SK-N-SH (cell line): ENCODE results near the gene OR2B2. TPM values are rescaled to one million over a fixed set of nuclear protein-coding genes. Genes with fewer than 3 reads are reported as not detected.
A peak's percentile ranks its signal among the peaks of the same experiment; 100 is the strongest.

Experiments
- CTCF ChIA-PET: fragments of 300-600, 350-600 bp; formaldehyde crosslinking; extraction: SDS; loops from one replicate; lab custom pipeline; 2021; lab: Yijun Ruan, JAX
- POLR2A ChIA-PET: fragments of 350-600 bp; sonication (Branson Sonifier 250); formaldehyde crosslinking; extraction: SDS; loops from one replicate; lab custom pipeline; 2020; ENCODE audit warnings: antibody characterized with exemption, inconsistent platforms; lab: Yijun Ruan, JAX
- DNase-seq: peaks from one replicate; pipeline ENCODE4 v3.0.0; 2012
- H2AFZ ChIP-seq: fragments of 200-600 bp; sonication (generic); 2 replicates; pipeline ENCODE4 v1.8.1; 2016; ENCODE audit warnings: antibody characterized with exemption, mild to moderate bottlenecking, low read depth
- H3F3A ChIP-seq: fragments of 200-600 bp; sonication (generic); replicated peaks from 2 replicates; pipeline ENCODE3; 2016; ENCODE audit warnings: antibody characterized with exemption, mild to moderate bottlenecking; ENCODE audit not compliant: insufficient read depth
- H3K27ac ChIP-seq, 2 experiments: fragments of 200-500 bp in 1 of 2; fragments of 200-600 bp in 1 of 2; sonication (Bioruptor generic) in 1 of 2; sonication (generic), shearing (Covaris generic) in 1 of 2; 2 replicates each; pipeline versions ENCODE4 v1.5.1 to v1.6.1; 2014 to 2016; ENCODE audit warnings: low read depth in 2 of 2, inconsistent platforms in 1 of 2, low read length in 1 of 2, mild to moderate bottlenecking in 1 of 2, mixed read lengths in 1 of 2
- H3K27me3 ChIP-seq: fragments of 200-600 bp; sonication (generic), shearing (Covaris generic); 2 replicates; pipeline ENCODE4 v1.6.1; 2016; ENCODE audit warnings: mixed run types; ENCODE audit not compliant: insufficient read depth
- H3K36me3 ChIP-seq, 2 experiments: fragments of 200-500 bp in 1 of 2; fragments of 200-600 bp in 1 of 2; sonication (Bioruptor generic) in 1 of 2; sonication (generic) in 1 of 2; replicated peaks in 1 of 2; 2 replicates each; pipeline versions ENCODE3 to v1.5.1; 2014 to 2016; ENCODE audit warnings: low read length in 1 of 2, mild to moderate bottlenecking in 1 of 2; ENCODE audit not compliant: insufficient read depth in 2 of 2, control insufficient read depth in 1 of 2
- H3K4me1 ChIP-seq, 2 experiments: fragments of 200-500 bp in 1 of 2; fragments of 200-600 bp in 1 of 2; sonication (Bioruptor generic) in 1 of 2; sonication (generic), shearing (Covaris generic) in 1 of 2; 2 replicates each; pipeline versions ENCODE4 v1.5.1 to v1.6.1; 2014 to 2016; ENCODE audit warnings: low read depth in 1 of 2, low read length in 1 of 2, mixed run types in 1 of 2; ENCODE audit not compliant: insufficient read depth in 2 of 2, control insufficient read depth in 1 of 2
- H3K4me2 ChIP-seq: fragments of 200-600 bp; sonication (generic), shearing (Covaris generic); 2 replicates; pipeline ENCODE4 v1.6.1; 2017; ENCODE audit warnings: mixed run types
- H3K4me3 ChIP-seq, 2 experiments: fragments of 200-500 bp in 1 of 2; fragments of 200-600 bp in 1 of 2; sonication (Bioruptor generic) in 1 of 2; sonication (generic), shearing (Covaris generic) in 1 of 2; 2 replicates each; pipeline versions ENCODE4 v1.5.1 to v1.8.1; 2014 to 2016; ENCODE audit warnings: low read depth in 2 of 2, inconsistent platforms in 1 of 2, low read length in 1 of 2, mild to moderate bottlenecking in 1 of 2, mixed read lengths in 1 of 2, moderate library complexity in 1 of 2
- H3K79me2 ChIP-seq: fragments of 200-600 bp; sonication (generic); 2 replicates; pipeline ENCODE4 v1.8.1; 2017; ENCODE audit warnings: mild to moderate bottlenecking; ENCODE audit not compliant: insufficient read depth
- H3K9ac ChIP-seq: fragments of 200-600 bp; sonication (generic); 2 replicates; pipeline ENCODE4 v1.6.1; 2017; ENCODE audit warnings: mixed run types
- H3K9me2 ChIP-seq: fragments of 200-600 bp; sonication (generic); 2 replicates; pipeline ENCODE4 v1.6.1; 2017; ENCODE audit warnings: mixed run types
- H3K9me3 ChIP-seq: fragments of 200-600 bp; sonication (generic); 2 replicates; pipeline ENCODE4 v1.6.1; 2017; ENCODE audit warnings: mixed run types, mild to moderate bottlenecking, moderate library complexity
- H4K20me1 ChIP-seq: fragments of 200-600 bp; sonication (generic); 2 replicates; pipeline ENCODE4 v1.6.1; 2017; ENCODE audit warnings: mild to moderate bottlenecking, mixed run types; ENCODE audit not compliant: insufficient read depth
- CHD2 ChIP-seq: fragments of 150-350 bp; IDR thresholded peaks from 2 replicates; pipeline ENCODE4 v1.6.1; 2018; ENCODE audit warnings: low read length; ENCODE audit not compliant: partially characterized antibody
- ELF1 ChIP-seq: IDR thresholded peaks from 2 replicates; pipeline ENCODE4 v1.4.0; 2012
- FOSL2 ChIP-seq: IDR thresholded peaks from 2 replicates; pipeline ENCODE4 v1.4.0; 2012; ENCODE audit warnings: low read depth, mild to moderate bottlenecking, moderate library complexity, borderline replicate concordance
- IRF3 ChIP-seq: fragments of 150-350 bp; IDR thresholded peaks from 2 replicates; pipeline ENCODE4 v1.6.1; 2016; ENCODE audit warnings: mild to moderate bottlenecking, low read depth, low read length
- JUND ChIP-seq: IDR thresholded peaks from 2 replicates; pipeline ENCODE4 v1.4.0; 2012
- NFIC ChIP-seq: IDR thresholded peaks from 2 replicates; pipeline ENCODE4 v1.4.0; 2012; ENCODE audit warnings: borderline replicate concordance
- NRF1 ChIP-seq: IDR thresholded peaks from 2 replicates; pipeline ENCODE4 v1.6.1; 2012; ENCODE audit warnings: low read depth, mild to moderate bottlenecking, low read length
- PBX3 ChIP-seq: IDR thresholded peaks from 2 replicates; pipeline ENCODE4; 2012
- RAD21 ChIP-seq: IDR thresholded peaks from 2 replicates; pipeline ENCODE4 v1.6.1; 2012; ENCODE audit warnings: mild to moderate bottlenecking, low read length
- RCOR1 ChIP-seq: fragments of 150-350 bp; IDR thresholded peaks from 2 replicates; pipeline ENCODE4 v1.6.1; 2017; ENCODE audit warnings: antibody characterized with exemption, low read length
- RFX5 ChIP-seq: IDR thresholded peaks from 2 replicates; pipeline ENCODE4 v1.6.1; 2012; ENCODE audit warnings: mild to moderate bottlenecking, improper control_type of control experiment, low read length
- SIN3A ChIP-seq: IDR thresholded peaks from 2 replicates; pipeline ENCODE4 v1.6.1; 2012; ENCODE audit warnings: low read depth, mild to moderate bottlenecking, low read length, moderate library complexity, borderline replicate concordance
- SMC3 ChIP-seq: IDR thresholded peaks from 2 replicates; pipeline ENCODE4 v1.6.1; 2012; ENCODE audit warnings: low read depth, low read length, improper control_type of control experiment
- TAF1 ChIP-seq: IDR thresholded peaks from 2 replicates; pipeline ENCODE4 v1.6.1; 2012; ENCODE audit warnings: low read depth, mild to moderate bottlenecking, low read length, moderate library complexity, borderline replicate concordance
- TCF12 ChIP-seq: IDR thresholded peaks from 2 replicates; pipeline ENCODE4 v1.4.0; 2012
- YY1 ChIP-seq: IDR thresholded peaks from 2 replicates; pipeline ENCODE4 v1.4.0; 2012; ENCODE audit warnings: low read depth, mild to moderate bottlenecking
- ZBTB33 ChIP-seq: IDR thresholded peaks from 2 replicates; pipeline ENCODE4 v1.4.0; 2012; ENCODE audit warnings: low read depth, borderline replicate concordance
- WGBS: methylation state at CpG from one replicate; pipeline ENCODE4 v1.1.6; 2017; ENCODE audit warnings: low lambda C conversion rate; 5-methylcytosine and 5-hydroxymethylcytosine counted together
- polyA plus RNA-seq, 3 experiments: library from polyadenylated mRNA; depleted of rRNA; stranded (reverse); fragments of >200 nt; gene quantifications; 2 replicates each; pipeline ENCODE4 v1.2.3, GENCODE V29; 2012
- TF ChIP-seq, protein P1 (sequence below): IDR thresholded peaks from 2 replicates; pipeline ENCODE4 v1.6.1; 2012; ENCODE audit warnings: mild to moderate bottlenecking, low read depth, low read length, moderate library complexity

OR2B2 gene
- polyA plus RNA-seq, 1 of the 3 experiments (the other 2 are of a cell fraction) = not detected

- 0 out of 2 replicates have a peak, but pooled peaks have one; percentile 23 for TF ChIP-seq YY1
- peak; percentile 76 for TF ChIP-seq IRF3
Measured at GRCh38 chr6:27893836-27894807, 18.1 kb downstream of the OR2B2 start (continued).

DNA sequence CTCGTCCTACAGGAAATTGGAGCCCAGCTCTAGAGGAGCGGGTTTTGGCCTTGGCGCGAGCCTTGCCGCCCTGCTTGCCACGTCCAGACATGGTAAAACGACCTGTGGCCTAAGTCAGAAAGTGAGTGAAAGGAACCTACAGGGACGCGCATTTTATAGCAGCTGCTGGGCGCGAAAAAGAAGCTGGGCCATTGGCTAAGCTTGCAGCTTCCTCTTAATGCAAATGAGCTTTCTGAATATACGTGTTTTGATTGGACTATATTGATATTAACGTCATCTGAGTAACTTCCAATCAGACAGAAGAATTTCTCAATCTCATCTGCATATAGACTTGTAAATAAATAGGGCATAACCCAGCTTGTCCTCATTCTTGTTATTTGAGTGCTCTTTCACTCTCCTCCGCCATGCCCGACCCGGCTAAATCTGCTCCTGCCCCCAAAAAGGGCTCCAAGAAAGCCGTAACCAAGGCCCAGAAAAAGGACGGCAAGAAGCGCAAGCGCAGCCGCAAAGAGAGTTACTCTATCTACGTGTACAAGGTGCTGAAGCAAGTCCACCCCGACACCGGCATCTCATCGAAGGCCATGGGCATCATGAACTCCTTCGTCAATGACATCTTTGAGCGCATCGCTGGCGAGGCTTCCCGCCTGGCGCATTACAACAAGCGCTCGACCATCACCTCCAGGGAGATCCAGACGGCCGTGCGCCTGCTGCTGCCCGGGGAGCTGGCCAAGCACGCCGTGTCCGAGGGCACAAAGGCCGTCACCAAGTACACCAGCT, 18.9 kb downstream of the OR2B2 start:
- Histone ChIP-seq H3K36me3 (no peaks in the 10 kb centered on the region), H3K4me3 (peak overlapping the region; percentile 75 to 93), H3F3A (peaks cover 50% of the 10 kb centered on the region), H3K9me2 (no peaks in the 10 kb centered on the region), H3K27me3 (no peaks in the 10 kb centered on the region), H3K9me3 (no peaks in the 10 kb centered on the region), H3K27ac (peak overlapping the region; percentile 84 to 98), H3K79me2 (peaks cover 16% of the 10 kb centered on the region; the same call in 1 of the 2 replicates), H3K4me2 (peak overlapping the region; percentile 98), H4K20me1 (no peaks in the 10 kb centered on the region), H3K9ac (peak overlapping the region; percentile 94), H3K4me1 (peaks cover 11 to 21% of the 10 kb centered on the region in 2 experiments; a peak in 3 of 4 replicates), H2AFZ (peak overlapping the region; percentile 42; the same call in 1 of the 2 replicates)
- ChIA-PET POLR2A (interaction anchor here (0.6 to 6.8 kb wide), 54 partner anchors 9 to 1872 kb away, joined by 3 to 218 read pairs (median 6); partner anchors contain the start of genes HMGN4 and TRIM27), CTCF (interaction anchor here (1.2 to 5.7 kb wide), 5 partner anchors 20 to 1867 kb away, joined by 3 to 79 read pairs (median 19); a partner anchor contains a TSS)
- WGBS = under 1% methylated on average over 26 of the region's 41 CpGs
- DNase-seq = peak; percentile 81
- peak; percentile 71; the same call in 1 of the 2 replicates for TF ChIP-seq RCOR1
- peak; percentile 64 for TF ChIP-seq ELF1
- TF ChIP-seq ZBTB33 = peak; percentile 93
- peak; percentile 48; the same call in 1 of the 2 replicates for TF ChIP-seq YY1
- TF ChIP-seq RFX5 = no peak
- no peak for TF ChIP-seq RAD21
- peak; percentile 82 for TF ChIP-seq CHD2
- TF ChIP-seq TAF1 = peak; percentile 98
- TF ChIP-seq SIN3A = peak; percentile 82; the same call in 1 of the 2 replicates
- TF ChIP-seq PBX3 = peak; percentile 53; the same call in 1 of the 2 replicates
- TF ChIP-seq FOSL2 = no peak
- peak; percentile 75 for TF ChIP-seq IRF3
- TF ChIP-seq NRF1 = peak; percentile 43; the same call in 1 of the 2 replicates
- TF ChIP-seq, protein P1, sequence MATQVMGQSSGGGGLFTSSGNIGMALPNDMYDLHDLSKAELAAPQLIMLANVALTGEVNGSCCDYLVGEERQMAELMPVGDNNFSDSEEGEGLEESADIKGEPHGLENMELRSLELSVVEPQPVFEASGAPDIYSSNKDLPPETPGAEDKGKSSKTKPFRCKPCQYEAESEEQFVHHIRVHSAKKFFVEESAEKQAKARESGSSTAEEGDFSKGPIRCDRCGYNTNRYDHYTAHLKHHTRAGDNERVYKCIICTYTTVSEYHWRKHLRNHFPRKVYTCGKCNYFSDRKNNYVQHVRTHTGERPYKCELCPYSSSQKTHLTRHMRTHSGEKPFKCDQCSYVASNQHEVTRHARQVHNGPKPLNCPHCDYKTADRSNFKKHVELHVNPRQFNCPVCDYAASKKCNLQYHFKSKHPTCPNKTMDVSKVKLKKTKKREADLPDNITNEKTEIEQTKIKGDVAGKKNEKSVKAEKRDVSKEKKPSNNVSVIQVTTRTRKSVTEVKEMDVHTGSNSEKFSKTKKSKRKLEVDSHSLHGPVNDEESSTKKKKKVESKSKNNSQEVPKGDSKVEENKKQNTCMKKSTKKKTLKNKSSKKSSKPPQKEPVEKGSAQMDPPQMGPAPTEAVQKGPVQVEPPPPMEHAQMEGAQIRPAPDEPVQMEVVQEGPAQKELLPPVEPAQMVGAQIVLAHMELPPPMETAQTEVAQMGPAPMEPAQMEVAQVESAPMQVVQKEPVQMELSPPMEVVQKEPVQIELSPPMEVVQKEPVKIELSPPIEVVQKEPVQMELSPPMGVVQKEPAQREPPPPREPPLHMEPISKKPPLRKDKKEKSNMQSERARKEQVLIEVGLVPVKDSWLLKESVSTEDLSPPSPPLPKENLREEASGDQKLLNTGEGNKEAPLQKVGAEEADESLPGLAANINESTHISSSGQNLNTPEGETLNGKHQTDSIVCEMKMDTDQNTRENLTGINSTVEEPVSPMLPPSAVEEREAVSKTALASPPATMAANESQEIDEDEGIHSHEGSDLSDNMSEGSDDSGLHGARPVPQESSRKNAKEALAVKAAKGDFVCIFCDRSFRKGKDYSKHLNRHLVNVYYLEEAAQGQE = peak; percentile 74
- 0 out of 2 replicates have a peak, but pooled peaks have one; percentile 18 for TF ChIP-seq TCF12
- TF ChIP-seq JUND = peak; percentile 21; the same call in 1 of the 2 replicates
- no peak for TF ChIP-seq SMC3
- no peak for TF ChIP-seq NFIC
